ENCODE results near the gene PLAAT2.
"Not testable (repeated sequence)": the region's sequence is repeated elsewhere in the genome, so short reads cannot be mapped to it uniquely, and the experiment has no call there.

PLAAT2 gene

GRCh38 chr11:63537293-63538101 is 25.7 kb downstream of the PLAAT2 start:
- Mint-ChIP-seq H3K27me3 (no peaks in the 10 kb centered on the region), H3K27ac (peak overlapping the region; percentile 91 to 94), H3K4me1 (peaks cover 79% of the 10 kb centered on the region), H3K9me3 (no peaks in the 10 kb centered on the region), H3K4me3 (peak overlapping the region; percentile 76 to 92)
- ATAC-seq (peak; percentile 16), DNase-seq (no peak)

- DNase-seq (peak in 1 of 2 donors; percentile 29), ATAC-seq (peak; percentile 40)
- Mint-ChIP-seq H3K27me3 (no peaks in the 10 kb centered on the region), H3K9me3 (no peaks in the 10 kb centered on the region), H3K4me1 (peaks cover 84% of the 10 kb centered on the region), H3K4me3 (peak within 1 kb of the TSS; percentile 76 to 92), H3K27ac (peak within 1 kb of the TSS; percentile 91 to 94)
Measured at GRCh38 chr11:63536669-63537292, 26.4 kb downstream of the PLAAT2 start, which contains the start of gene PLAAT4. Gene PLAAT4 (plus strand): TSS chr11:63536808. CDS start chr11:63536869, 61 bp downstream.

DNA sequence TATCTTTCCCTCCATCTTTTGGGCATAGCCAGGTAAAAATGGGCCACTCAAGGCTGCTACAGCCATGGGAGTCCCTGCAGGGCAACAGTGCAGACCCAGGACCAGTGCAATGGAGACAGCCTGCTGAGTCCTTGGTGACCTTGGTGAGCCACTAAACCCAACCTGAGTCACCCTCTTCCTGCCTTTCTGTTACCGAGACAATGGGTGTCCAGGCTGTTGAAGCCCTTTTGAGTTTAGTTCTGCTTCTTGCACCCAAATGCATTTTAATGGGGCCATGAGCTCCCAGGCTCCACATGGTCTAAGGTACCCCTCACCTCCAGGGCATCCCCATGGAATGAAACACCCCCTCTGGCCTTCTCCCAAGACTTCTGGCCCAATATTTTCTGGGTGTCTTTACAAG is 27.4 kb downstream of the PLAAT2 start:
- no peaks in the 10 kb centered on the region for H3K9me3 Mint-ChIP-seq
- H3K27me3 Mint-ChIP-seq = no peaks in the 10 kb centered on the region
- peak; percentile 69 for ATAC-seq
- peaks cover 88% of the 10 kb centered on the region for H3K4me1 Mint-ChIP-seq
- peak overlapping the region; percentile 76 to 92 for H3K4me3 Mint-ChIP-seq
- peak; percentile 43 to 65 for DNase-seq
- peak overlapping the region; percentile 91 to 94 for H3K27ac Mint-ChIP-seq

GRCh38 chr11:63534895-63535461 is 28.2 kb downstream of the PLAAT2 start:
- Mint-ChIP-seq H3K4me1 (peaks cover 87% of the 10 kb centered on the region), H3K9me3 (no peaks in the 10 kb centered on the region), H3K4me3 (peak overlapping the region; percentile 76 to 92), H3K27ac (peak overlapping the region; percentile 43 to 94), H3K27me3 (no peaks in the 10 kb centered on the region)
- peak; percentile 25 to 52 for DNase-seq
- peak; percentile 74 for ATAC-seq

GRCh38 chr11:63534076-63534475 is 29.1 kb downstream of the PLAAT2 start:
- no peaks in the 10 kb centered on the region for H3K27me3 Mint-ChIP-seq
- ATAC-seq (no peak), DNase-seq (no peak)
- H3K4me3 Mint-ChIP-seq = no peak overlapping the region
- peaks cover 93% of the 10 kb centered on the region for H3K4me1 Mint-ChIP-seq
- H3K9me3 Mint-ChIP-seq = no peaks in the 10 kb centered on the region
- H3K27ac Mint-ChIP-seq = no peak overlapping the region

- Mint-ChIP-seq H3K27ac (no peak overlapping the region), H3K4me1 (peaks cover 86% of the 10 kb centered on the region), H3K27me3 (no peaks in the 10 kb centered on the region), H3K4me3 (no peak overlapping the region), H3K9me3 (no peaks in the 10 kb centered on the region)
- DNase-seq (no peak), ATAC-seq (no peak)
Measured at GRCh38 chr11:63532799-63533475, 30.2 kb downstream of the PLAAT2 start.

GRCh38 chr11:63532117-63532516 is 31.1 kb downstream of the PLAAT2 start:
- Mint-ChIP-seq H3K27me3 (no peaks in the 10 kb centered on the region), H3K4me1 (peaks cover 78% of the 10 kb centered on the region), H3K4me3 (peak overlapping the region; percentile 59 to 64), H3K27ac (peak overlapping the region in 1 of 2 donors; percentile 34), H3K9me3 (no peaks in the 10 kb centered on the region)
- ATAC-seq (no peak), DNase-seq (no peak)

DNA sequence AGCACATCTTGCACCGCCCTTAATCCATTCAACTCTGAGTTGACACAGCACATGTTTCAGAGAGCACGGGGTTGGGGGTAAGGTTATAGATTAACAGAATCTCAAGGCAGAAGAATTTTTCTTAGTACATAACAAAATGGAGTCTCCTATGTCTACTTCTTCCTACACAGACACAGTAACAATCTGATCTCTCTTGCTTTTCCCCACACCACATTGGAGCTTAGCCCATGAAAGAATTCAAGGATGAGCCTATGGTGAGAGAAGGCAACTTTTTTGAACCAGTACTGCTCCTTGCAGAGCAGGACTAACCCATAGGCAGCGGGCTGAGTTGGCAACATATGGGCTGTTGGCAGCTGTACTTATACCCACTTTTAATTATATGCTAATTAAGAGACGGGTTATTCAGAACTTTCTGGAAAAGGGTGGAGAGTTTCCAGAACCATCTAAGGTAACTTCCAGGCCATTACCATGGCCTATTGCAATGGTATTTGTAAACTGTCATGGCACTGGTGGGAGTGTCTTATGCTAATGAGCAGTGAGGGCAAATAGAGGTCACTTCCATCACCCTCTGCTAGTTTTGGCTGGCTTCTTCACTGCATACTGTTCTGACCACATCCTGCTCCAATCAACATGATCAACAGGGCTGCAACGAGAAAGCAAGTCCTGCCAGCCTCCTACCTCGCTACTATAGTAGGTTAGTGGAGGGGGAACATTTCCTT is 31.9 kb downstream of the PLAAT2 start:
- DNase-seq = peak; percentile 55 to 69
- ATAC-seq = peak; percentile 93
- Mint-ChIP-seq H3K27ac (peak overlapping the region; percentile 59 to 78), H3K4me1 (peaks cover 69% of the 10 kb centered on the region), H3K4me3 (peak overlapping the region; percentile 39 to 52)
- H3K27me3 Mint-ChIP-seq, H3K9me3 Mint-ChIP-seq: not testable (repeated sequence)

DNA sequence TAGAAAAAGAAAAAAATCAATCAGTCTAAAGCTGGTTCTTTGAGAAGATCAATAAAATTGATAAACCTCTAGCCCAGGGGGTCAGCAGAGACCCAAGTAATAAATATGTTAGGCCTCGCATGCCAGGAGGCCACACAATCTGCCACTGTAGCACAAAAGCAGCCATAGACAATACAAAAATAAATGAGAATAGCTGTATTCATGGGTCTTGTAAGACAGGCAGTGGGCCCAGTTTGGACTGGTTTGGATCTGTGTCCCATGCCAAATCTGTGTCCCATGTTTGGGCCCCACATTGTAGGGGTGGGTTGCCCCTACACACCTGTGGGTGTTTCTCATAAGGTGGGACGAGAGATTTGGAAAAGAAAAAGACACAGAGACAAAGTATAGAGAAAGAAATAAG is 33.2 kb downstream of the PLAAT2 start:
- Mint-ChIP-seq H3K4me3 (no peak overlapping the region), H3K27ac (no peak overlapping the region), H3K9me3 (no peaks in the 10 kb centered on the region), H3K4me1 (peaks cover 57% of the 10 kb centered on the region), H3K27me3 (no peaks in the 10 kb centered on the region)
- DNase-seq = no peak
- no peak for ATAC-seq

GRCh38 chr11:63529373-63529772 is 33.8 kb downstream of the PLAAT2 start:
- not testable (repeated sequence) for H3K27me3 Mint-ChIP-seq, DNase-seq, ATAC-seq, H3K4me3 Mint-ChIP-seq, H3K9me3 Mint-ChIP-seq, H3K27ac Mint-ChIP-seq
- peaks cover 50% of the 10 kb centered on the region for H3K4me1 Mint-ChIP-seq

DNA sequence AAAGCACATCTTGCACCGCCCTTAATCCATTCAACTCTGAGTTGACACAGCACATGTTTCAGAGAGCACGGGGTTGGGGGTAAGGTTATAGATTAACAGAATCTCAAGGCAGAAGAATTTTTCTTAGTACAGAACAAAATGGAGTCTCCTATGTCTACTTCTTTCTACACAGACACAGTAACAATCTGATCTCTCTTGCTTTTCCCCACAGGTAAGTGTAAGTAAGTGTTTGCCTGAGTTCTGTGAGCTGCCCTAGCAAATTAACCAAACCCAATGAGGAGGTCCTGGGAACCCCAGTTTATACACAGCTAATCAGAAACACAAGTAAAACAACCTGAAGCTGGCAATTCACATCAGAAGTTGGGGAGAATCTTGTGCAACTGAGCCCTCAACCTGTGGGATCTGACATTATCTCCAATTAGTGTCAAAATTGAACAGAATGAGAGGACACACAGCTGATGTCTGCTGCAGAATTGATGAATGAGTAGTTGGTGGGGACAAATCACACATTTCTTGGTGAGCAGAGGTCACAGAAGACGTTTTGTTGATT is 34.4 kb downstream of the PLAAT2 start:
- not testable (repeated sequence) for H3K4me3 Mint-ChIP-seq, H3K27ac Mint-ChIP-seq, DNase-seq, H3K9me3 Mint-ChIP-seq, ATAC-seq, H3K27me3 Mint-ChIP-seq
- peaks cover 45% of the 10 kb centered on the region for H3K4me1 Mint-ChIP-seq

DNA sequence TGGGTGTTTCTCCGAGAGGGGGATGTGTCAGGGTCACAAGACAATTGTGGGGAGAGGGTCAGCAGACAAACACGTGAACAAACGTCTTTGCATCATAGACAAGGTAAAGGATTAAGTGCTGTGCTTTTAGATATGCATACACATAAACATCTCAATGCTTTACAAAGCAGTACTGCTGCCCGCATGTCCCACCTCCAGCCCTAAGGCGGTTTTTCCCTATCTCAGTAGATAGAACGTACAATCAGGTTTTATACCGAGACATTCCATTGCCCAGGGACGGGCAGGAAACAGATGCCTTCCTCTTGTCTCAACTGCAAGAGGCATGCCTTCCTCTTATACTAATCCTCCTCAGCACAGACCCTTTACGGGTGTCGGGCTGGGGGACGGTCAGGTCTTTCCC is 35.0 kb downstream of the PLAAT2 start:
- H3K27ac Mint-ChIP-seq, H3K27me3 Mint-ChIP-seq, ATAC-seq, DNase-seq, H3K4me3 Mint-ChIP-seq: not testable (repeated sequence)
- Mint-ChIP-seq H3K4me1 (peaks cover 38% of the 10 kb centered on the region), H3K9me3 (peaks cover 0 to 13% of the 10 kb centered on the region in 2 donors)

DNA sequence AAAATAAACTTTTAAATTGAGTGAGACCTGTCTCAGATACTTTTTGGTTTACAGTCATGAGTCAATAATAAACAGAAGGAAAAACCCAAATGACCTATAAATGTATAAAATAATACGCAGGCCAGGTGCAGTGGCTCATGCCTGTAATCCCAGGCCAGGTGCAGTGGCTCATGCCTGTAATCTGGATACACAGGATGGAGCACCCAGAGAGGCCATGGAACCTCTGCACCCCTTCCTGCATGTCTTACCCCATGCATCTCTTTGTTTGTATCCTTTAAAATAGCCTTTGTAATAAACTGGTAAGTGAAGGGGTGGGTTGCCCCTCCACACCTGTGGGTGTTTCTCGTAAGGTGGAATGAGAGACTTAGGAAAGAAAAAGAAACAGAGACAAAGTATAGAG is 35.5 kb downstream of the PLAAT2 start:
- Mint-ChIP-seq H3K27me3 (no peaks in the 10 kb centered on the region), H3K9me3 (peaks cover 0 to 15% of the 10 kb centered on the region in 2 donors), H3K4me1 (peaks cover 33% of the 10 kb centered on the region), H3K4me3 (no peak overlapping the region), H3K27ac (no peak overlapping the region)
- DNase-seq (no peak), ATAC-seq (no peak)

DNA sequence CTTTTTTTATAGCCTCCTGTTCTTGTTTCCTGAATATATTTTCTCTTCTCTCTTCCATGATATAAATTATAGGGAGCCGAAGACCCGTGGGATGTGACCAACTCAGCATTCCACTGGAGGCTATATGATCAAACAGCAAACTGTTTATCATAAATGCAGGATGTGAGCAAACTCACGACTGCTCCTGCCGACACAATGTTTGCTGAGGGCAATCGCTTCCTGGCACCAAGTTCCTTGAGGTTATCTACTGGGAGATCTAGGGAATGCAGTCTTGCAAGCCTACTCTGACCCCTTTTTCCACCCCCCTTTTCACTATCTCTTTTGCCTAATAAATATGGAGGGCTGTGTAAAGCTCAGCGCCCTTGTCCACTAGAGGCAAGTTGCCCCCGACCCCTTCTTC is 40.0 kb downstream of the PLAAT2 start:
- Mint-ChIP-seq H3K27ac (no peak overlapping the region), H3K4me1 (peaks cover 7% of the 10 kb centered on the region), H3K4me3 (no peak overlapping the region), H3K27me3 (no peaks in the 10 kb centered on the region), H3K9me3 (peaks cover 0 to 15% of the 10 kb centered on the region in 2 donors)
- no peak for DNase-seq
- ATAC-seq = no peak

DNA sequence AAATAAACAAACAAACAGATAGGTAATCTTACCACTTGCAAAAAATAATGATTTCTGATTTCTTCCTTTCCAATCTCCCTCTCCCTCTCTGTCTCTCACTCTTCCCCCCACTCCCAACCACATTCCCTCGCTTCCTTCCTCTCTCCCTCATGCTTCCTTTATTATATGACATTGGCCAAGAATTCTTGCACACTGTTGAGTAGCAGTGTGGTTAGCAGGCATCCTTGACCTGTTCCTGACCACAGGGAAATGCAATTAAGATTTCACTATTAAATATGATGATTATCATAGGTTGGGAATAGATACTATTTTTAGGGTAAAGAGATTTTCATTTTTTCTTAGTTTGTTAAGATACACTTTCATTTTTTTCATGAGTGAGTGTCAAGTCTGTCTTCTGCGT is 41.3 kb downstream of the PLAAT2 start:
- H3K4me1 Mint-ChIP-seq = peaks cover 9% of the 10 kb centered on the region
- H3K4me3 Mint-ChIP-seq = no peak overlapping the region
- H3K9me3 Mint-ChIP-seq = peaks cover 0 to 15% of the 10 kb centered on the region in 2 donors
- DNase-seq (no peak), ATAC-seq (no peak)
- H3K27me3 Mint-ChIP-seq = no peaks in the 10 kb centered on the region
- H3K27ac Mint-ChIP-seq = no peak overlapping the region
